ENCODE measurements around the gene OPN1SW.

DNA sequence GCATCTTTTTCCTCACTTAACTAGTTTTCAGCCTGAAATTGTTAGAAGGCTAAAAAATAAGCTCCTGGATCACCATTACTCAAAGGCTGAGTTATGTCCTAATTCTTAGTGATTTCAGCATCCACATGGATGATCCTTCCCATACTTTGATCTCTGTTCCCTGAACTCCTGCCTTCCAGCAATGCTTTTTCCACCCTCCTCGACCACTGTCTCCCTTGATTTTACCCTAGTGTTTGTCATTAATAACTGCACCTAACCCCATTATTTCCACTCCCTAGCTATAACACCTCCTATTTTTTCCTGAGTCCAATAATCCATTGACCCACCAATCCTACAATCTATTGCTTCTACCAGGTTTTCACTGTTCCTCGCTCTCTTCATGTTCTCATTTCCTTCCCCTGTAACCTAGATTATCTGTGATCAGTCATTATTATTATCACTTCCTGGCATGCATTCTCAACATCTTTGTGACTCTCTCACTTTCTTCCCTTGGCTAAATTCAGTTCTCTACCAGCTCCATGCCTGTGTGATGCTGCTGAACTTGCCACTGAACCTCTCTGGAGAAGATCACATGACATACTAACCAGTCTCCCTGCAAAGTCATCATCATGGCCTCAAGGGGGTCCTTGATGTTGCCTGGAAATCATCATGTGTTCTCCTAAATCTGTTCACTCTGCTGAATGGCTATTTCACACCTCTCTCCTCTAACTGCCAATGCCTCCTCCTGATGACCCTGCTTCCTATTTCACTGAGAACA is 42.9 kb downstream of the OPN1SW start:
- TF ChIP-seq, protein P1, sequence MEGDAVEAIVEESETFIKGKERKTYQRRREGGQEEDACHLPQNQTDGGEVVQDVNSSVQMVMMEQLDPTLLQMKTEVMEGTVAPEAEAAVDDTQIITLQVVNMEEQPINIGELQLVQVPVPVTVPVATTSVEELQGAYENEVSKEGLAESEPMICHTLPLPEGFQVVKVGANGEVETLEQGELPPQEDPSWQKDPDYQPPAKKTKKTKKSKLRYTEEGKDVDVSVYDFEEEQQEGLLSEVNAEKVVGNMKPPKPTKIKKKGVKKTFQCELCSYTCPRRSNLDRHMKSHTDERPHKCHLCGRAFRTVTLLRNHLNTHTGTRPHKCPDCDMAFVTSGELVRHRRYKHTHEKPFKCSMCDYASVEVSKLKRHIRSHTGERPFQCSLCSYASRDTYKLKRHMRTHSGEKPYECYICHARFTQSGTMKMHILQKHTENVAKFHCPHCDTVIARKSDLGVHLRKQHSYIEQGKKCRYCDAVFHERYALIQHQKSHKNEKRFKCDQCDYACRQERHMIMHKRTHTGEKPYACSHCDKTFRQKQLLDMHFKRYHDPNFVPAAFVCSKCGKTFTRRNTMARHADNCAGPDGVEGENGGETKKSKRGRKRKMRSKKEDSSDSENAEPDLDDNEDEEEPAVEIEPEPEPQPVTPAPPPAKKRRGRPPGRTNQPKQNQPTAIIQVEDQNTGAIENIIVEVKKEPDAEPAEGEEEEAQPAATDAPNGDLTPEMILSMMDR (conservative IDR thresholded peaks at IDR 0.05; ENCODE audit: low read length), result no peak
- TF ChIP-seq EZH2phosphoT487 (IDR thresholded peaks at IDR 0.05; ENCODE audit: borderline replicate concordance), result no peak
